Endothelial cell (in vitro differentiated cells): ENCODE results near the gene ITGAE. TPM values are rescaled to one million over a fixed set of nuclear protein-coding genes. Genes with fewer than 3 reads are reported as not detected.

Source experiments
- DNase-seq: peaks from one replicate; pipeline ENCODE4 v3.0.0; 2021; ENCODE audit warnings: low spot score
- H3K27ac Mint-ChIP-seq: one replicate; pipeline ENCODE4 v1.8.0; 2021; ENCODE audit warnings: mixed read lengths, inconsistent platforms; ENCODE audit not compliant: unreplicated experiment
- H3K27me3 Mint-ChIP-seq: one replicate; pipeline ENCODE4 v1.8.0; 2021; ENCODE audit warnings: mild to moderate bottlenecking, moderate library complexity, mixed read lengths, inconsistent platforms; ENCODE audit not compliant: unreplicated experiment
- H3K36me3 Mint-ChIP-seq: one replicate; pipeline ENCODE4 v1.8.0; 2021; ENCODE audit warnings: mild to moderate bottlenecking, low read depth, mixed read lengths, inconsistent platforms; ENCODE audit not compliant: unreplicated experiment
- H3K4me1 Mint-ChIP-seq: one replicate; pipeline ENCODE4 v1.8.0; 2021; ENCODE audit warnings: mild to moderate bottlenecking, mixed read lengths, inconsistent platforms; ENCODE audit not compliant: unreplicated experiment
- H3K4me3 Mint-ChIP-seq: one replicate; pipeline ENCODE4 v1.8.0; 2021; ENCODE audit warnings: mild to moderate bottlenecking, mixed read lengths, inconsistent platforms; ENCODE audit not compliant: unreplicated experiment
- H3K9me3 Mint-ChIP-seq: one replicate; pipeline ENCODE4 v1.8.0; 2021; ENCODE audit warnings: mixed read lengths, inconsistent platforms; ENCODE audit not compliant: unreplicated experiment
- total RNA-seq: library from RNA; stranded (reverse); fragmentation: NEBNext Ultra II Directional; extraction: Animal tissue kit (Norgen Biotek cat#: 25700); gene quantifications from one replicate; pipeline ENCODE4 v1.2.1, GENCODE V29; 2021; ENCODE audit not compliant: unreplicated experiment
- TF ChIP-seq, protein P1 (sequence below): fragments of 200-600 bp; sonication (generic); IDR thresholded peaks from one replicate; pipeline ENCODE4 v1.5.0; 2021; ENCODE audit warnings: antibody characterized with exemption; ENCODE audit not compliant: unreplicated experiment

ITGAE gene
- total RNA-seq, 1 donor from 2014 or later: 30.0 TPM

DNA sequence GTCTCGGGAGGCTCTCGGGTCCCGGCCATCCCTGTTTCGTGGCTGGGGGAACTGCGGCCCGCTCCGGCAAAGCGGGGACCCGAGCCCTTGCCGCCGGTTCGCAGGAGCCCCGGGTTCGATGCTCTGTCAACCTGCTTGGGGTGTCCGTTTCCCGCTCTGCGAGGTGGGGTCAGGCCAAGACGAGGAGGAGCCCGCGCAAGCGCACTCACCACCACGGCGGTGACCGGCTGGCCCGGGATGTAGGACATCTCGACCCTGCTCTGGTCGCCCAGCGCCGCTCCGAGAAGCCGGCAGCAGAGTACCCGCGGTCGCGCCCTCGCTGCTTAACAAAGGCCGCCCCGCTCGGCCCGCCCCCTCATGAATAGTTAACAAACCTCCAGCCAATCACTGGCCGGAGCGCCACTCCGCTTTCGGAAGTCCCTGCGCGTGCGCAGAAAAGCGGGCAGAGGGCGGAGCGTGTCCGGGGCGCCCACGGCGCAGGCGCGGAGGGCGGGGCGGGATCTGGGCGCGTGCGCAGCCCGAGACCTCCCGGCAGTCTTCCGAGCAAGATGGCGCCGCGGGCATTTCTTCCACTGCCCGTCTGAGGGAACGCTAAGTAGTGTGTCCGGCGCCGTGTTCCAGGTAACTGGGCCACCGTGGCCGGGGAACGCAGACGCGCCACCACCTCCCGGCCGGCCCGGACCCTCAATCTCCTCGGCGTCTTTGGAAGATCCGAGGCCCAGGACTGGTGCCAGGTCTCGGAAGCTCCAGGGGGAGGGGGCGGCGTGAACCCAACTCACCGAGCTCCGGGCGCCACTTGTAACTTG is 132.5 kb downstream of the ITGAE start, which contains the start of the genes EMC6 and TAX1BP3:
Gene EMC6, plus strand, starts transcription at position 534 of the 806 bp plus-strand sequence. CDS start 335 bp downstream, outside the sequence.
Gene TAX1BP3, minus strand, starts transcription at position 300 of the 806 bp plus-strand sequence. Its CDS starts 52 bp downstream, at position 248.
- DNase-seq: peak; percentile 100
- peaks cover 17% of the 10 kb centered on the region for H3K36me3 Mint-ChIP-seq
- H3K27ac Mint-ChIP-seq: peak within 1 kb of the TSS; percentile 90
- H3K27me3 Mint-ChIP-seq: peaks cover 18% of the 10 kb centered on the region
- no peaks in the 10 kb centered on the region for H3K9me3 Mint-ChIP-seq
- peak within 1 kb of the TSS; percentile 98 for H3K4me3 Mint-ChIP-seq
- peaks cover 19% of the 10 kb centered on the region for H3K4me1 Mint-ChIP-seq
- TF ChIP-seq, protein P1, sequence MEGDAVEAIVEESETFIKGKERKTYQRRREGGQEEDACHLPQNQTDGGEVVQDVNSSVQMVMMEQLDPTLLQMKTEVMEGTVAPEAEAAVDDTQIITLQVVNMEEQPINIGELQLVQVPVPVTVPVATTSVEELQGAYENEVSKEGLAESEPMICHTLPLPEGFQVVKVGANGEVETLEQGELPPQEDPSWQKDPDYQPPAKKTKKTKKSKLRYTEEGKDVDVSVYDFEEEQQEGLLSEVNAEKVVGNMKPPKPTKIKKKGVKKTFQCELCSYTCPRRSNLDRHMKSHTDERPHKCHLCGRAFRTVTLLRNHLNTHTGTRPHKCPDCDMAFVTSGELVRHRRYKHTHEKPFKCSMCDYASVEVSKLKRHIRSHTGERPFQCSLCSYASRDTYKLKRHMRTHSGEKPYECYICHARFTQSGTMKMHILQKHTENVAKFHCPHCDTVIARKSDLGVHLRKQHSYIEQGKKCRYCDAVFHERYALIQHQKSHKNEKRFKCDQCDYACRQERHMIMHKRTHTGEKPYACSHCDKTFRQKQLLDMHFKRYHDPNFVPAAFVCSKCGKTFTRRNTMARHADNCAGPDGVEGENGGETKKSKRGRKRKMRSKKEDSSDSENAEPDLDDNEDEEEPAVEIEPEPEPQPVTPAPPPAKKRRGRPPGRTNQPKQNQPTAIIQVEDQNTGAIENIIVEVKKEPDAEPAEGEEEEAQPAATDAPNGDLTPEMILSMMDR: no peak

DNA sequence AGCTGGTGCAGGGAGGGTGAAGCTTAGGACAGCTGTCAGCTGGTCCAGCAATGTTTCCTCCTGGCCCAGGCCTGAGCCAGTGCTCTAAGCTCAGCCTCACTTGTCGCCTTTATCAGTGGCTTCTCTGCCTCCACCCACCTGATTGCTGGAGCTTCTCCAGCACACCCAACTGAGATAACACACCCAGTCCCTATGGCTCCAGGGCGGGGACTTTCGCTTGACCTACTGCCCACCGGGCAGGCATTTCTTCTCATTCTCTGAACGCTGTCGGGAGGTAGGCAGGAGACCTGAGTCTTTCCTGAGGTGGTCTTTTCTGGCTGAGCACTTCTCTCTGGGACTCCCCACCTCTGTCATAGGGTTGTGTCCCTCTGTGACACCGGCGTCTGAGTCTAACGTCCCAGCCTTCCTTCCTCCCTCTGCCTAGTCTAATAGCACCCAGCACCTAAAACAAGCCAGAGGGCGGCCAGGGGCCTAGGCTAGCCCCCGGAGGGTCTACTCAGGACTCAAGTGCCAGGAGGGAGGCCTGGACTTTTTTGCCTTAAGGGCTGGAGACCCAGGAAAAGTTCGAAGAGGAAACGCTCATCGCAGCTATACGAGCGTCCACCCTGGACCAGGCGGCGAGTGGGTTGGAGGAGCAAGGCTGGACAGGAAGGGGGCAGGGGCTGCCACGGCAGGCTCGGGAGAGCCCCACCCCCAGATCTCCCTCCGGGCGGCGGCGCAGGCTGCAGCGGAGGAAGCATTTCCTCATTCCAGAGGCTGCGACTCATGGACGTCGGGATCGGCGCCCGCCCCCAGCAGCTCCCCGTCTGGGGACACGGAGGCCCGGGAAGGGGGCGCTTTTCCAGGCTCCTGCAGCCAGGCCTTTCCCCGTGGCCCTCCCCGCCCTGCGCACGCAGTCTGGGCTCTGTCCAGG is 133.4 kb downstream of the ITGAE start:
- Mint-ChIP-seq H3K4me1 (peaks cover 19% of the 10 kb centered on the region), H3K36me3 (peaks cover 21% of the 10 kb centered on the region), H3K27me3 (peaks cover 19% of the 10 kb centered on the region), H3K27ac (peak overlapping the region; percentile 85), H3K9me3 (no peaks in the 10 kb centered on the region), H3K4me3 (peak overlapping the region; percentile 91)
- TF ChIP-seq, protein P1: no peak
- peak; percentile 86 for DNase-seq

DNA sequence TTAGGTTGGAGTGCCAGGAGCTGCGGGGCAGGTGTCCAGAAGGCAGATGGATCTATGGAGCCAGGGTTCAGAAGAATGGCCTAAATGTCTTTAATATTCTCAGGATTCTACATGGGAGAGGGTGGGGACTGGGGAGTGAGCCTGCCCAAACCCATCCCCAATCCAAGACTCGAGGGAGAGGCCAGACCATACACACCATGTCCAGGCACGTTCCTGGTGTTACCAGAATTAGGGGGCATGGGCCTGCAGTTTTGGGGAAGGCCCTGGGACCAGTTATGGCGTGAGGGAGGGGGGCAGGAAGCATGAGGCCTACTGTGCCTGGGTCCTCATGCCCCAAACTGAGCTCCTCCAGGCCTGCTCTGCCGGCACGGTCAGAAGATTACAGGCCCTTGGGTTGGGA is 134.5 kb downstream of the ITGAE start:
- Mint-ChIP-seq H3K27ac (peak overlapping the region; percentile 57), H3K4me1 (peaks cover 19% of the 10 kb centered on the region), H3K36me3 (peaks cover 21% of the 10 kb centered on the region), H3K4me3 (peak overlapping the region; percentile 81), H3K27me3 (peaks cover 21% of the 10 kb centered on the region), H3K9me3 (no peaks in the 10 kb centered on the region)
- TF ChIP-seq, protein P1: no peak
- DNase-seq: no peak

DNA sequence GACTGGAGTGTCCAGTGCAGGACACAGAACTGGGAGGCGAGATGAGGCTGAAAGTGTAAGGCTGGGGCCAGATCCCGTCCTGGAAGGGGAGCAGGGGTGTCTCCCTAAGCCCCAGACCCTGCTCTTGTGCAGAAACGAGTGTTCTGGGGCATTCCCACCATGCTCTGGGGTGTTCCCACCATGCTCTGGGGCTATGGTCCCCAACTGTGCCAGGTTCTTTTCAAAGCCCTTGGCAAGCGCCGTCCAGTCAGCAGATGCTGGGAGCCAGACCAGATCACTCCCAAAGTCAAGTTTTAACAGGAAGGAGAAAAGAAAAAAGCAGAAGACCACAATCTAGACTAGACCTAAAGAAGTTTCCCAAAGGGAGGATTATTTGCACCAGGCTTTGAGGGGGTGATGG is 135.2 kb downstream of the ITGAE start:
- DNase-seq: no peak
- H3K4me3 Mint-ChIP-seq: peak overlapping the region; percentile 81
- TF ChIP-seq, protein P1: no peak
- H3K36me3 Mint-ChIP-seq: peaks cover 21% of the 10 kb centered on the region
- H3K27me3 Mint-ChIP-seq: peaks cover 24% of the 10 kb centered on the region
- peak overlapping the region; percentile 57 for H3K27ac Mint-ChIP-seq
- peaks cover 19% of the 10 kb centered on the region for H3K4me1 Mint-ChIP-seq
- H3K9me3 Mint-ChIP-seq: no peaks in the 10 kb centered on the region

Other genes starting within 250 kb of the ITGAE start
- not detected for gene TRPV3, start 243.4 kb downstream of the ITGAE start, total RNA-seq
- 5.5 TPM for gene TRPV1, start 191.8 kb downstream of the ITGAE start, total RNA-seq
- gene SHPK, start 164.9 kb downstream of the ITGAE start, total RNA-seq: 14.1 TPM
- gene CTNS, start 164.4 kb downstream of the ITGAE start, total RNA-seq: 17.5 TPM
- gene TAX1BP3, start 132.6 kb downstream of the ITGAE start, total RNA-seq: 148 TPM
- 43.0 TPM for gene EMC6, start 132.4 kb downstream of the ITGAE start, total RNA-seq
- gene P2RX5, start 105.0 kb downstream of the ITGAE start, total RNA-seq: 0.36 TPM
- gene HASPIN, start 77.3 kb downstream of the ITGAE start, total RNA-seq: 5.2 TPM
- 84.4 TPM for gene NCBP3, start 45.1 kb upstream of the ITGAE start, total RNA-seq
- 4.1 TPM for gene CAMKK1, start 91.9 kb upstream of the ITGAE start, total RNA-seq
- not detected for gene P2RX1, start 115.3 kb upstream of the ITGAE start, total RNA-seq
- 116 TPM for gene ATP2A3, start 163.2 kb upstream of the ITGAE start, total RNA-seq